ENCODE measurements around the gene PPIP5K2. TPM values are rescaled to one million over a fixed set of nuclear protein-coding genes. Genes with fewer than 3 reads are reported as not detected.
"Not testable (repeated sequence)": the region's sequence is repeated elsewhere in the genome, so short reads cannot be mapped to it uniquely, and the experiment has no call there.

Gene PPIP5K2
- total RNA-seq, 1 donor from 2014 or later, result 76.1 TPM

DNA sequence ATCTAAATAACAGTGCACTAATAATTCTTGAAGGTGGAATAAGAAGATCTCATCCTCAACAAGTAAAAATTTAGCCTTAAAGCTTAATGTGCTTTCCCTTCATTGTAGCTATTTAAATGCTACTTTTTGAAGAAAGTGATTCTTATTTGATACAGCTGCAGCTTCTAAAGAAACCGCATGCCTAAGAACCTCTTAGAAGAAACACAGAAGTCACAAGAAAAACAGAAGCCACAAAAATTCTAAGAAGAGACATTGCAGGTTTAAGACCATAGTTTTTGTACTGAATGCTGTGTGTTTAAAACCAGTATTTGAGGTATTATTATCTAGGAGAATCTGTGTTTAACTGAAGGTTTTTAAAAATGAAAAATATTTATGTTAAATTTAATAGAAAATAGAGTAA, 68.3 kb downstream of the PPIP5K2 start:
- no peaks in the 10 kb centered on the region for H3K4me1 Mint-ChIP-seq
- POLR2A ChIA-PET, result no interaction called here
- no peak for TF ChIP-seq CTCF (IDR thresholded peaks at IDR 0.05)
- no peaks in the 10 kb centered on the region for H3K27me3 Mint-ChIP-seq
- ATAC-seq (ENCODE audit: low read depth), result no peak
- no peak overlapping the region for H3K27ac Mint-ChIP-seq
- CTCF ChIA-PET, result no interaction called here
- intact Hi-C loops (cut with micrococcal nuclease), result no loop called here
- peaks cover 60% of the 10 kb centered on the region for H3K36me3 Mint-ChIP-seq (ENCODE audit: low read depth)
- no peaks in the 10 kb centered on the region for H3K9me3 Mint-ChIP-seq
- no peak overlapping the region for H3K4me3 Mint-ChIP-seq
- no peak for DNase-seq

DNA sequence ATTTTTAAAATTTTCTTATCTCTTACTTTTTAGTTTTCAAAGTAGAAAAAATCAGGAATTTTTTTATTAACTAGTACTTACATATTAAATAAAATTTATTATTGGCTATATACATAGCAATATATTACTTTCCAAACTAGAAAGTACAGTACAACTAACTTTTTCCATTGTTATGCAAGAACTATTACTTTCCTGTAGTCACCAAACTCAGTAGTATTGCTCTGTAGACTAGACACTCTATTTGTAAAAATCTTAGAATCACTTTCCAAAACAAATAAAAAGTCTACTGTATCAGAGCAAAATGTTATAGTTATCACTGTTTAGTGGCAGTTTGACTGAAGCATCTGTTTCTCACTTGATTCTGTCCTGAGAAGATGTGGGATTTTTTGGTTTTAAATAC, 83.1 kb downstream of the PPIP5K2 start:
- Mint-ChIP-seq H3K4me3 (no peak overlapping the region), H3K27me3 (no peaks in the 10 kb centered on the region), H3K27ac (no peak overlapping the region), H3K36me3 (ENCODE audit: low read depth) (peaks cover 72% of the 10 kb centered on the region), H3K9me3 (no peaks in the 10 kb centered on the region), H3K4me1 (peaks cover 10% of the 10 kb centered on the region)
- intact Hi-C loops (cut with micrococcal nuclease), result no loop called here
- ATAC-seq (ENCODE audit: low read depth) (no peak), DNase-seq (no peak)
- ChIA-PET POLR2A (no interaction called here), CTCF (no interaction called here)
- no peak for TF ChIP-seq CTCF (IDR thresholded peaks at IDR 0.05)

DNA sequence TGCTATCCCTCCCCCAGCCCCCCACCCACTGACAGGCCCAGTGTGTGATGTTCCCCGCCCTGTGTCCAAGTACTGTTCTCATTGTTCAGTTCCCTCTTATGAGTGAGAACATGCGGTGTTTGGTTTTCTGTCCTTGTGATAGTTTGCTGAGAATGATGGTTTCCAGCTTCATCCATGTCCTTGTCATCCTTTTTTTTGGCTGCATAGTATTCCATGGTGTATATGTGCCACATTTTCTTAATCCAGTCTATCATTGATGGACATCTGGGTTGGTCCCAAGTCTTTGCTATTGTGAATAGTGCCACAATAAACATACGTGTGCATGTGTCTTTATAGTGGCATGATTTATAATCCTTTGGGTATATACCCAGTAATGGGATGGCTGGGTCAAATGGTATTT, 84.9 kb downstream of the PPIP5K2 start:
- POLR2A ChIA-PET; ATAC-seq (ENCODE audit: low read depth); DNase-seq; H3K27ac Mint-ChIP-seq; H3K9me3 Mint-ChIP-seq; H3K4me3 Mint-ChIP-seq; H3K27me3 Mint-ChIP-seq; intact Hi-C loops (cut with micrococcal nuclease): not testable (repeated sequence)
- H3K4me1 Mint-ChIP-seq, result peaks cover 15% of the 10 kb centered on the region
- peaks cover 58% of the 10 kb centered on the region for H3K36me3 Mint-ChIP-seq (ENCODE audit: low read depth)
- CTCF ChIA-PET, result interaction anchor here (0.6 kb wide), 1 partner anchor 94 kb away, joined by 3 read pairs; no protein-coding TSS in a partner anchor

DNA sequence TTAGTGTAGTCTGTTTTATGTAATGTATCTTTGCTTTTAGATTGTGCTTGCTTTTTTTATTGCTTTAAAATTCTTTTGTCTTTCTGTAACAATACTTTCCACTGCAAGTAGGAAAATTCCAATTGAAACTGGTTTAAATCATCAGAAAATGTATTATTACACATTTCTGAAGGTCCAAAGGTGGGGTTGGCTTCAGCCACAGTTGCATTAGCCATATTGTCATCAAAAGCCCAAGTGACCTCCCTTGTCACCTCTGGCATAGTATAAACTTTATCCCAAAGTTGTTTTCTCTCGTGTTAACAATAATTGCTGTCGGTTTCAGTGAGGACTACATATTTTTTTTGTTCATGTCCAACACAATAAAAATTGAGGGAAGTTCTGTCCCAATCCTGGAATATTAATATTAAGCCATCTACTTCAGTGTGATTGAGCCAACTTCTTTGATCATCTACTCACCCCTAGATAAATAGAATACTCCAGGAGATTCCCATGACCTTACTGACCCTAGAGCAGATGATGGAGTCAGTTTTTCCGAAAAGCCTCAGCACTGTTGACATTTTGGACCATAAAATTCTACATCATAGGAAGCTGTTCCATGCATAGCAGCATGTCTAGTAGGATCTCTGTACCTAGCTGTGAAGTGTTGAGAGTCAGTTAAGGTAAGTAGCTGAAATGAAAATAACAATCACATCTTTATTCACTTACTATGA, 86.0 kb downstream of the PPIP5K2 start:
- Mint-ChIP-seq H3K4me3 (no peak overlapping the region), H3K9me3 (no peaks in the 10 kb centered on the region), H3K27me3 (no peaks in the 10 kb centered on the region), H3K27ac (no peak overlapping the region), H3K4me1 (peaks cover 15% of the 10 kb centered on the region), H3K36me3 (ENCODE audit: low read depth) (peaks cover 48% of the 10 kb centered on the region)
- ChIA-PET CTCF (no interaction called here), POLR2A (no interaction called here)
- ATAC-seq (ENCODE audit: low read depth) (no peak), DNase-seq (no peak)
- no peak for TF ChIP-seq CTCF (IDR thresholded peaks at IDR 0.05)
- intact Hi-C loops (cut with micrococcal nuclease), result no loop called here

GRCh38 chr5:103207011-103207410, 86.9 kb downstream of the PPIP5K2 start:
- peaks cover 41% of the 10 kb centered on the region for H3K36me3 Mint-ChIP-seq (ENCODE audit: low read depth)
- CTCF ChIA-PET, result no interaction called here
- DNase-seq, result no peak
- TF ChIP-seq CTCF (IDR thresholded peaks at IDR 0.05), result no peak
- H3K27me3 Mint-ChIP-seq, result no peaks in the 10 kb centered on the region
- POLR2A ChIA-PET, result no interaction called here
- H3K4me3 Mint-ChIP-seq, result no peak overlapping the region
- H3K4me1 Mint-ChIP-seq, result peaks cover 23% of the 10 kb centered on the region
- no peaks in the 10 kb centered on the region for H3K9me3 Mint-ChIP-seq
- no peak overlapping the region for H3K27ac Mint-ChIP-seq
- intact Hi-C loops (cut with micrococcal nuclease), result no loop called here
- no peak for ATAC-seq (ENCODE audit: low read depth)

- Mint-ChIP-seq H3K27ac (no peak overlapping the region), H3K9me3 (no peaks in the 10 kb centered on the region), H3K27me3 (no peaks in the 10 kb centered on the region), H3K4me1 (peaks cover 27% of the 10 kb centered on the region), H3K4me3 (no peak overlapping the region), H3K36me3 (ENCODE audit: low read depth) (peaks cover 41% of the 10 kb centered on the region)
- intact Hi-C loops (cut with micrococcal nuclease), result no loop called here
- no peak for ATAC-seq (ENCODE audit: low read depth)
- no peak for TF ChIP-seq CTCF (IDR thresholded peaks at IDR 0.05)
- ChIA-PET CTCF (no interaction called here), POLR2A (no interaction called here)
- no peak for DNase-seq
Measured at GRCh38 chr5:103207653-103208052, 87.6 kb downstream of the PPIP5K2 start.
